C4-2B (cell line): ENCODE measurements around the gene AK9.

ENCODE experiments used
- ZFX ChIP-seq: fragments of 450-650 bp; IDR thresholded peaks from 2 replicates; pipeline ENCODE4 v1.6.1; 2017
- TF ChIP-seq, protein P1 (sequence below): fragments of 450-650 bp; conservative IDR thresholded peaks from 2 replicates; pipeline ENCODE4 v1.5.1; 2017; ENCODE audit warnings: mild to moderate bottlenecking

DNA sequence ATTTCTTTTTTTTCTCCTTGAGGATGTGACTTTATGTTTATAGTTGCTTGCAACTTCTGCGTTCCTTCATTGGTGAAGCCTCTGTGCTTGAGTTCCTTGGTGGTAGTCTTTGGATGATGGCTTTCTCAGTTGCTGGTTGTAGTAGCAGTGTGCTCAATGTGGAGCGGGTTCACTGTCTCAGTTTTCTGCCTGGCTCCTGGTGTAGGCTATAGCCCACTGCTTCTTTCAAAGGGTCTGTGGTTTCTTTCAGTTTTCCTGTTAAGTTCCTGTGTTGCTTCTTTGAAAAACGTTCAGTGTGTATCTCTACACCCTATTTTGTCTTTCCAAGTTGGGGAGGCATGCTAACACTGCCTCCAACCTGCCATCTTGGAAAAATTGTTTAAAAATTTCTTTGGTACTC is 174.1 kb downstream of the AK9 start:
- TF ChIP-seq, protein P1, sequence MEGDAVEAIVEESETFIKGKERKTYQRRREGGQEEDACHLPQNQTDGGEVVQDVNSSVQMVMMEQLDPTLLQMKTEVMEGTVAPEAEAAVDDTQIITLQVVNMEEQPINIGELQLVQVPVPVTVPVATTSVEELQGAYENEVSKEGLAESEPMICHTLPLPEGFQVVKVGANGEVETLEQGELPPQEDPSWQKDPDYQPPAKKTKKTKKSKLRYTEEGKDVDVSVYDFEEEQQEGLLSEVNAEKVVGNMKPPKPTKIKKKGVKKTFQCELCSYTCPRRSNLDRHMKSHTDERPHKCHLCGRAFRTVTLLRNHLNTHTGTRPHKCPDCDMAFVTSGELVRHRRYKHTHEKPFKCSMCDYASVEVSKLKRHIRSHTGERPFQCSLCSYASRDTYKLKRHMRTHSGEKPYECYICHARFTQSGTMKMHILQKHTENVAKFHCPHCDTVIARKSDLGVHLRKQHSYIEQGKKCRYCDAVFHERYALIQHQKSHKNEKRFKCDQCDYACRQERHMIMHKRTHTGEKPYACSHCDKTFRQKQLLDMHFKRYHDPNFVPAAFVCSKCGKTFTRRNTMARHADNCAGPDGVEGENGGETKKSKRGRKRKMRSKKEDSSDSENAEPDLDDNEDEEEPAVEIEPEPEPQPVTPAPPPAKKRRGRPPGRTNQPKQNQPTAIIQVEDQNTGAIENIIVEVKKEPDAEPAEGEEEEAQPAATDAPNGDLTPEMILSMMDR = no peak
- TF ChIP-seq ZFX = no peak
